Measurements from ENCODE around the gene MESP2. TPM values are rescaled to one million over a fixed set of nuclear protein-coding genes. Genes with fewer than 3 reads are reported as not detected.

MESP2 gene
- total and polyA plus RNA-seq, 9 of the 15 experiments (the other 6 are each of a cell fraction or from before 2014, with no cell fraction given), result 0.08 to 0.82 (median 0.37) TPM

GRCh38 chr15:89755701-89756100, 20.4 kb upstream of the MESP2 start:
- ChIA-PET CTCF (ENCODE audit: low intra/inter-chr PET ratio) (no interaction called here), POLR2A (interaction anchor here (0.6 to 1.7 kb wide), 2 partner anchors 119 to 228 kb away, joined by 3 to 5 read pairs; no protein-coding TSS in a partner anchor)
- Histone ChIP-seq H3K9ac (ENCODE audit: insufficient read depth in 1 of 2, low read depth in 2 of 2, low read length in 2 of 2) (no peak overlapping the region), H3K9me3 (replicated peaks; ENCODE audit: control insufficient read depth, insufficient read depth, low read depth, low read length) (no peaks in the 10 kb centered on the region), H3K27me3 (ENCODE audit: control insufficient read depth in 2 of 2, insufficient read depth in 2 of 2, low read length in 2 of 2) (no peaks in the 10 kb centered on the region), H3K4me3 (no peak overlapping the region), H3K9me1 (ENCODE audit: control insufficient read depth, insufficient read depth, low read length) (no peaks in the 10 kb centered on the region), H3K27ac (ENCODE audit: extremely low read depth, low read depth, low read length) (no peak overlapping the region), H2AFZ (ENCODE audit: low read depth, low read length) (no peak overlapping the region), H4K20me1 (replicated peaks; ENCODE audit: control insufficient read depth, insufficient read depth, low read length) (no peaks in the 10 kb centered on the region; the same call in 1 of the 2 replicates), H3K4me2 (ENCODE audit: insufficient read depth, low read length) (no peak overlapping the region), H3K79me2 (ENCODE audit: control insufficient read depth, insufficient read depth, low read length) (no peaks in the 10 kb centered on the region), H3K36me3 (ENCODE audit: control insufficient read depth, insufficient read depth, low read length) (no peaks in the 10 kb centered on the region), H3K4me1 (replicated peaks in 1 of 2; ENCODE audit: control insufficient read depth in 2 of 2, insufficient read depth in 2 of 2, low read length in 2 of 2) (peaks cover 8 to 25% of the 10 kb centered on the region in 2 experiments; a peak in 4 of 5 replicates)
- intact Hi-C loops (cut with micrococcal nuclease) (no loop called here), in situ Hi-C loops (cut with MboI) (loop anchor here (5.0 to 10.0 kb wide), 2 partner anchors 122 to 339 kb away; no protein-coding TSS in a partner anchor)
- BruUV-seq (replicated peaks), result no TSS peak
- FAIRE-seq (no peak), ATAC-seq (no peak), DNase-seq (ENCODE audit: extremely low read depth in 1 of 4, low spot score in 3 of 4) (no peak)
- WGBS (ENCODE audit: insufficient coverage, low coverage, missing lambda C conversion rate), result 31% methylated on average over 4 of the region's 4 CpGs
- no peak for TF ChIP-seq NUFIP1 (IDR thresholded peaks at IDR 0.05; ENCODE audit: partially characterized antibody)
- no peak for TF ChIP-seq IFI16 (CRISPR knock-in tag; IDR thresholded peaks at IDR 0.05)
- no peak for TF ChIP-seq TEAD4 (IDR thresholded peaks at IDR 0.05; ENCODE audit: low read length)
- no peak for TF ChIP-seq TEAD4 (CRISPR knock-in tag; IDR thresholded peaks at IDR 0.05; ENCODE audit: borderline replicate concordance)
- no peak for TF ChIP-seq TSC22D4 (tag; IDR thresholded peaks at IDR 0.05)
- TF ChIP-seq ZFP1 (CRISPR knock-in tag; IDR thresholded peaks at IDR 0.05), result no peak
- TF ChIP-seq ZNF398 (CRISPR knock-in tag; IDR thresholded peaks at IDR 0.05), result no peak
- TF ChIP-seq MYC (IDR thresholded peaks at IDR 0.05; ENCODE audit: low read depth, low read length), result no peak
- TF ChIP-seq MYC (CRISPR knock-in tag; IDR thresholded peaks at IDR 0.05; ENCODE audit: borderline replicate concordance, low read depth), result no peak
- TF ChIP-seq SMARCE1 (IDR thresholded peaks at IDR 0.05), result no peak
